GM23338 (cell line): ENCODE measurements around the gene C2orf78. TPM values are rescaled to one million over a fixed set of nuclear protein-coding genes. Genes with fewer than 3 reads are reported as not detected.

Source experiments
- ATAC-seq: fragments of 200-7000 bp; cut with Tn5 transposase; 3 replicates; pipeline ENCODE4 v1.9.1; 2020
- DNase-seq: peaks from one replicate; pipeline ENCODE4 v3.0.0-alpha.2; 2015; ENCODE audit warnings: low spot score
- H2AFZ ChIP-seq: fragments of 200-600 bp; sonication (generic); 2 replicates; pipeline ENCODE4 v1.8.0; 2016; ENCODE audit warnings: antibody characterized with exemption, mild to moderate bottlenecking, moderate library complexity
- H3F3A ChIP-seq: fragments of 200-600 bp; sonication (generic); replicated peaks from 2 replicates; pipeline ENCODE4 v1.8.0; 2017; ENCODE audit warnings: antibody characterized with exemption, mixed run types, low read depth
- H3K27ac ChIP-seq: fragments of 200-600 bp; sonication (generic); 2 replicates; pipeline ENCODE4 v1.6.1; 2016; ENCODE audit warnings: low read depth
- H3K27me3 ChIP-seq: fragments of 200-600 bp; sonication (generic); 2 replicates; pipeline ENCODE4 v1.8.0; 2016; ENCODE audit warnings: mild to moderate bottlenecking, mixed run types, moderate library complexity; ENCODE audit not compliant: insufficient read depth
- H3K36me3 ChIP-seq: fragments of 200-600 bp; sonication (generic); 2 replicates; pipeline ENCODE4 v1.8.0; 2016; ENCODE audit warnings: mild to moderate bottlenecking; ENCODE audit not compliant: insufficient read depth
- H3K4me1 ChIP-seq: fragments of 200-600 bp; sonication (generic); 2 replicates; pipeline ENCODE4 v1.8.0; 2016; ENCODE audit warnings: mild to moderate bottlenecking, moderate library complexity; ENCODE audit not compliant: insufficient read depth
- H3K4me2 ChIP-seq: fragments of 200-600 bp; sonication (generic); 2 replicates; pipeline ENCODE4 v1.7.1; 2017; ENCODE audit warnings: mixed run types
- H3K4me3 ChIP-seq: fragments of 200-600 bp; sonication (generic); 2 replicates; pipeline ENCODE4 v1.6.1; 2016; ENCODE audit warnings: mixed run types
- H3K79me2 ChIP-seq: fragments of 200-600 bp; sonication (generic); replicated peaks from 2 replicates; pipeline ENCODE4 v1.8.0; 2017; ENCODE audit warnings: mild to moderate bottlenecking; ENCODE audit not compliant: insufficient read depth
- H3K9me2 ChIP-seq: fragments of 200-600 bp; sonication (generic); 2 replicates; pipeline ENCODE4 v1.8.0; 2017; ENCODE audit not compliant: insufficient read depth
- H4K20me1 ChIP-seq: fragments of 200-600 bp; sonication (generic); replicated peaks from 2 replicates; pipeline ENCODE4 v1.8.0; 2017; ENCODE audit warnings: mild to moderate bottlenecking; ENCODE audit not compliant: insufficient read depth
- H3K27ac Mint-ChIP-seq: 2 replicates; pipeline ENCODE4 v1.8.0; 2020; ENCODE audit warnings: inconsistent platforms, mild to moderate bottlenecking, moderate library complexity, mixed read lengths
- H3K27me3 Mint-ChIP-seq: 3 replicates; pipeline ENCODE4 v1.8.0; 2022; ENCODE audit warnings: low read depth, mild to moderate bottlenecking, moderate library complexity, mixed read lengths, inconsistent platforms; ENCODE audit not compliant: insufficient read depth, poor library complexity
- H3K36me3 Mint-ChIP-seq: 3 replicates; pipeline ENCODE4 v1.8.0; 2021; ENCODE audit warnings: low read depth, mild to moderate bottlenecking, inconsistent platforms, moderate library complexity, mixed read lengths
- H3K4me1 Mint-ChIP-seq: 3 replicates; pipeline ENCODE4 v1.8.0; 2020; ENCODE audit warnings: mild to moderate bottlenecking, inconsistent platforms, mixed read lengths
- H3K4me3 Mint-ChIP-seq: 3 replicates; pipeline ENCODE4 v1.8.0; 2021; ENCODE audit warnings: moderate library complexity, mild to moderate bottlenecking, inconsistent platforms, mixed read lengths
- H3K9me3 Mint-ChIP-seq: 3 replicates; pipeline ENCODE4 v1.8.0; 2020; ENCODE audit warnings: moderate library complexity, mild to moderate bottlenecking, inconsistent platforms, mixed read lengths
- CREB1 ChIP-seq: fragments of 250-450 bp; sonication (Bioruptor Pico); IDR thresholded peaks from 2 replicates; pipeline ENCODE4 v1.5.0; 2020; ENCODE audit warnings: low read depth, mild to moderate bottlenecking, moderate library complexity
- EZH2 ChIP-seq: fragments of 200-600 bp; sonication (generic); IDR thresholded peaks from one replicate; pipeline ENCODE4 v1.8.0; 2017; ENCODE audit warnings: antibody characterized with exemption, mild to moderate bottlenecking, low read depth; ENCODE audit not compliant: unreplicated experiment
- JUNB ChIP-seq: IDR thresholded peaks from one replicate; pipeline ENCODE4 v1.6.1; 2016; ENCODE audit warnings: antibody characterized with exemption; ENCODE audit not compliant: unreplicated experiment
- POLR2AphosphoS5 ChIP-seq: IDR thresholded peaks from 2 replicates; pipeline ENCODE4 v1.6.1; 2016; ENCODE audit warnings: antibody characterized with exemption, low read depth
- polyA plus RNA-seq: library from polyadenylated mRNA; unstranded; fragments of >200 nt; fragmentation: Nextera tagmentation; extraction: Ambion mirVana; gene quantifications from 2 replicates; pipeline ENCODE4 v1.2.1, GENCODE V29; 2016
- total RNA-seq: library from RNA; depleted of rRNA; stranded (reverse); fragments of >200 nt; shearing (Covaris generic); gene quantifications from 2 replicates; pipeline ENCODE4 v1.2.3, GENCODE V29; 2014
- TF ChIP-seq, protein P1 (sequence below): fragments of 250-450 bp; sonication (Bioruptor Pico); IDR thresholded peaks from 2 replicates; pipeline ENCODE4 v1.5.0; 2020; ENCODE audit warnings: mild to moderate bottlenecking, moderate library complexity
- TF ChIP-seq, protein P2 (sequence below): IDR thresholded peaks from 2 replicates; pipeline ENCODE4 v1.6.1; 2016; ENCODE audit warnings: antibody characterized with exemption
- TF ChIP-seq, protein P3 (sequence below), 2 experiments: fragments of 200-600 bp in 1 of 2; sonication (generic) in 1 of 2; conservative IDR thresholded peaks; 2 replicates each; pipeline versions ENCODE4 v1.5.1 to v1.6.1; 2016 to 2017; ENCODE audit warnings: antibody characterized with exemption in 2 of 2, low read depth in 2 of 2, mild to moderate bottlenecking in 2 of 2, moderate library complexity in 1 of 2

C2orf78 gene
- total and polyA plus RNA-seq, 2 experiments from 2014 or later: 0.14 to 0.18 TPM

DNA sequence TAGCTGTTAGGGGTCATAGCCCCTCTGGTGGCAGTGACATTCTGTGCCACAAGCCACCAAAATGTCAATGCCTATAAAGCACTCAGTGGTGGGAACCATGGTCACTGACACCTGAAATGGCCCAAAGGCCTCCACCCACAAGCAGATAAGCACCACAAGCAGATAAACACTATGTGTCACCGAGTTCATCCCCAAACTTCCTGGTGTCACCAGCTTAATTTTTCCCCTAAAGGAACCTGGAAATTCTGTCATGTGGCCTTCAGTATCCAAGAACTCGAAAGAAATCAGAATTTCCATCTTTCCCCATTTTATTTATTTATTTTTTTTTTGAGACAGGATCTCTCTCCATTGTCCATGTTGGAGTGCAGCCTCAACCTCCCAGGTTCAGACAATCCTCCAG lies 43.2 kb upstream of the C2orf78 start (continued):
- TF ChIP-seq, protein P1, sequence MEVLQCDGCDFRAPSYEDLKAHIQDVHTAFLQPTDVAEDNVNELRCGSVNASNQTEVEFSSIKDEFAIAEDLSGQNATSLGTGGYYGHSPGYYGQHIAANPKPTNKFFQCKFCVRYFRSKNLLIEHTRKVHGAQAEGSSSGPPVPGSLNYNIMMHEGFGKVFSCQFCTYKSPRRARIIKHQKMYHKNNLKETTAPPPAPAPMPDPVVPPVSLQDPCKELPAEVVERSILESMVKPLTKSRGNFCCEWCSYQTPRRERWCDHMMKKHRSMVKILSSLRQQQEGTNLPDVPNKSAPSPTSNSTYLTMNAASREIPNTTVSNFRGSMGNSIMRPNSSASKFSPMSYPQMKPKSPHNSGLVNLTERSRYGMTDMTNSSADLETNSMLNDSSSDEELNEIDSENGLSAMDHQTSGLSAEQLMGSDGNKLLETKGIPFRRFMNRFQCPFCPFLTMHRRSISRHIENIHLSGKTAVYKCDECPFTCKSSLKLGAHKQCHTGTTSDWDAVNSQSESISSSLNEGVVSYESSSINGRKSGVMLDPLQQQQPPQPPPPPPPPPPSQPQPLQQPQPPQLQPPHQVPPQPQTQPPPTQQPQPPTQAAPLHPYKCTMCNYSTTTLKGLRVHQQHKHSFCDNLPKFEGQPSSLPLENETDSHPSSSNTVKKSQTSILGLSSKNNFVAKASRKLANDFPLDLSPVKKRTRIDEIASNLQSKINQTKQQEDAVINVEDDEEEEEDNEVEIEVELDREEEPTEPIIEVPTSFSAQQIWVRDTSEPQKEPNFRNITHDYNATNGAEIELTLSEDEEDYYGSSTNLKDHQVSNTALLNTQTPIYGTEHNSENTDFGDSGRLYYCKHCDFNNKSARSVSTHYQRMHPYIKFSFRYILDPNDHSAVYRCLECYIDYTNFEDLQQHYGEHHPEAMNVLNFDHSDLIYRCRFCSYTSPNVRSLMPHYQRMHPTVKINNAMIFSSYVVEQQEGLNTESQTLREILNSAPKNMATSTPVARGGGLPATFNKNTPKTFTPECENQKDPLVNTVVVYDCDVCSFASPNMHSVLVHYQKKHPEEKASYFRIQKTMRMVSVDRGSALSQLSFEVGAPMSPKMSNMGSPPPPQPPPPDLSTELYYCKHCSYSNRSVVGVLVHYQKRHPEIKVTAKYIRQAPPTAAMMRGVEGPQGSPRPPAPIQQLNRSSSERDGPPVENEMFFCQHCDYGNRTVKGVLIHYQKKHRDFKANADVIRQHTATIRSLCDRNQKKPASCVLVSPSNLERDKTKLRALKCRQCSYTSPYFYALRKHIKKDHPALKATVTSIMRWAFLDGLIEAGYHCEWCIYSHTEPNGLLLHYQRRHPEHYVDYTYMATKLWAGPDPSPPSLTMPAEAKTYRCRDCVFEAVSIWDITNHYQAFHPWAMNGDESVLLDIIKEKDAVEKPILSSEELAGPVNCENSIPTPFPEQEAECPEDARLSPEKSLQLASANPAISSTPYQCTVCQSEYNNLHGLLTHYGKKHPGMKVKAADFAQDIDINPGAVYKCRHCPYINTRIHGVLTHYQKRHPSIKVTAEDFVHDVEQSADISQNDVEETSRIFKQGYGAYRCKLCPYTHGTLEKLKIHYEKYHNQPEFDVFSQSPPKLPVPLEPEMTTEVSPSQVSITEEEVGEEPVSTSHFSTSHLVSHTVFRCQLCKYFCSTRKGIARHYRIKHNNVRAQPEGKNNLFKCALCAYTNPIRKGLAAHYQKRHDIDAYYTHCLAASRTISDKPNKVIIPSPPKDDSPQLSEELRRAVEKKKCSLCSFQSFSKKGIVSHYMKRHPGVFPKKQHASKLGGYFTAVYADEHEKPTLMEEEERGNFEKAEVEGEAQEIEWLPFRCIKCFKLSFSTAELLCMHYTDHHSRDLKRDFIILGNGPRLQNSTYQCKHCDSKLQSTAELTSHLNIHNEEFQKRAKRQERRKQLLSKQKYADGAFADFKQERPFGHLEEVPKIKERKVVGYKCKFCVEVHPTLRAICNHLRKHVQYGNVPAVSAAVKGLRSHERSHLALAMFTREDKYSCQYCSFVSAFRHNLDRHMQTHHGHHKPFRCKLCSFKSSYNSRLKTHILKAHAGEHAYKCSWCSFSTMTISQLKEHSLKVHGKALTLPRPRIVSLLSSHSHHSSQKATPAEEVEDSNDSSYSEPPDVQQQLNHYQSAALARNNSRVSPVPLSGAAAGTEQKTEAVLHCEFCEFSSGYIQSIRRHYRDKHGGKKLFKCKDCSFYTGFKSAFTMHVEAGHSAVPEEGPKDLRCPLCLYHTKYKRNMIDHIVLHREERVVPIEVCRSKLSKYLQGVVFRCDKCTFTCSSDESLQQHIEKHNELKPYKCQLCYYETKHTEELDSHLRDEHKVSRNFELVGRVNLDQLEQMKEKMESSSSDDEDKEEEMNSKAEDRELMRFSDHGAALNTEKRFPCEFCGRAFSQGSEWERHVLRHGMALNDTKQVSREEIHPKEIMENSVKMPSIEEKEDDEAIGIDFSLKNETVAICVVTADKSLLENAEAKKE (CRISPR knock-in tag): no peak
- TF ChIP-seq CREB1 (CRISPR knock-in tag): no peak
- TF ChIP-seq EZH2: no peak
- TF ChIP-seq, protein P2, sequence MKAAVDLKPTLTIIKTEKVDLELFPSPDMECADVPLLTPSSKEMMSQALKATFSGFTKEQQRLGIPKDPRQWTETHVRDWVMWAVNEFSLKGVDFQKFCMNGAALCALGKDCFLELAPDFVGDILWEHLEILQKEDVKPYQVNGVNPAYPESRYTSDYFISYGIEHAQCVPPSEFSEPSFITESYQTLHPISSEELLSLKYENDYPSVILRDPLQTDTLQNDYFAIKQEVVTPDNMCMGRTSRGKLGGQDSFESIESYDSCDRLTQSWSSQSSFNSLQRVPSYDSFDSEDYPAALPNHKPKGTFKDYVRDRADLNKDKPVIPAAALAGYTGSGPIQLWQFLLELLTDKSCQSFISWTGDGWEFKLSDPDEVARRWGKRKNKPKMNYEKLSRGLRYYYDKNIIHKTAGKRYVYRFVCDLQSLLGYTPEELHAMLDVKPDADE: no peak
- no peak for TF ChIP-seq JUNB

DNA sequence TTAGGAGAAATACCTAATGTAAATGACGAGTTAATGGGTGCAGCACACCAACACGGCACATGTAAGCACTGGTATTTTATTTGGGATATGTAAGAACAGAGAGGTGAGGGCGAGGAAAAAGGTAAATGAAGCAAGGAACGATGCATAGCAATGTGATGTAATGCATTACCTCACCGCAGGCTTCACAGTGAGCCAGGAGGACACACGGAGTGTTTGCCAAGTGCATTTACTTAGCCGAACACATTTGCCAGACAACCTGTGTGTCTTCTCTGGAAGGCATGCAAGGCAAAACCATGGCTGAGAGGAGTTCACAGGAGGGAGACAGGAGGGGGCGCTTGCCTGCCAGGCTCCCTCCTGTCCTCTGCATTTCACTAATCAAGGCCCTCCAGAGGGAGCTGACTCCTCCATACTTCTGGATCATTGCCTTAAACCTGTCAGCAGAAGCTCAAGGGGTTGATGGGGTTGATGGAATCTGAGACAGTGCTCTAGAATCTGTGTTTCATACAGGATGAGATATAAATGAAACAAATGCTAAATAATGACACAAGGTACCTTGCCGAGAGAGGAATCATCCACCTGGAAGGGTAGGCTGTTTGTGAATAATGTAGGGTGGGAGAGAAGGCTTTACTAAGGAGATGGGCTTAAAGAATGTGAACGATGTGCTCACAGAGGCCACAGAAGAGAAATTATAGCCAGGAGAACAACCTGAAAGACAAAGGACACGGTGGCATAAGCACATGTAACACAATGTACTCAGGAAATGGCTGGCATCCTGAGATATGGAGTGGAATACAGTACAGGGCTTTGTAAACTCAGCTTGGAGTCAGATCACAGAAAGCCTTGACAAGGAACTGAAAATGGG lies 37.7 kb upstream of the C2orf78 start:
- peak; percentile 65 for ATAC-seq
- H3K36me3 ChIP-seq: no peaks in the 10 kb centered on the region
- Mint-ChIP-seq H3K27me3 (peaks cover 5% of the 10 kb centered on the region), H3K9me3 (no peaks in the 10 kb centered on the region), H3K36me3 (peaks cover 5% of the 10 kb centered on the region), H3K27ac (no peak overlapping the region), H3K4me3 (no peak overlapping the region), H3K4me1 (peaks cover 8% of the 10 kb centered on the region; the same call in 2 of the 3 replicates)
- peaks cover 14% of the 10 kb centered on the region; the same call in 1 of the 2 replicates for H3K27me3 ChIP-seq
- H3K4me1 ChIP-seq: no peaks in the 10 kb centered on the region
- no peaks in the 10 kb centered on the region for H3F3A ChIP-seq
- H2AFZ ChIP-seq: no peak overlapping the region
- no peaks in the 10 kb centered on the region for H3K9me2 ChIP-seq
- no peaks in the 10 kb centered on the region for H3K79me2 ChIP-seq
- no peaks in the 10 kb centered on the region; the same call in 1 of the 2 replicates for H4K20me1 ChIP-seq
- no peak overlapping the region for H3K4me3 ChIP-seq
- H3K4me2 ChIP-seq: no peak overlapping the region
- H3K27ac ChIP-seq: no peak overlapping the region
- peak; percentile 19 for DNase-seq
- no peak for TF ChIP-seq POLR2AphosphoS5
- TF ChIP-seq, protein P3, sequence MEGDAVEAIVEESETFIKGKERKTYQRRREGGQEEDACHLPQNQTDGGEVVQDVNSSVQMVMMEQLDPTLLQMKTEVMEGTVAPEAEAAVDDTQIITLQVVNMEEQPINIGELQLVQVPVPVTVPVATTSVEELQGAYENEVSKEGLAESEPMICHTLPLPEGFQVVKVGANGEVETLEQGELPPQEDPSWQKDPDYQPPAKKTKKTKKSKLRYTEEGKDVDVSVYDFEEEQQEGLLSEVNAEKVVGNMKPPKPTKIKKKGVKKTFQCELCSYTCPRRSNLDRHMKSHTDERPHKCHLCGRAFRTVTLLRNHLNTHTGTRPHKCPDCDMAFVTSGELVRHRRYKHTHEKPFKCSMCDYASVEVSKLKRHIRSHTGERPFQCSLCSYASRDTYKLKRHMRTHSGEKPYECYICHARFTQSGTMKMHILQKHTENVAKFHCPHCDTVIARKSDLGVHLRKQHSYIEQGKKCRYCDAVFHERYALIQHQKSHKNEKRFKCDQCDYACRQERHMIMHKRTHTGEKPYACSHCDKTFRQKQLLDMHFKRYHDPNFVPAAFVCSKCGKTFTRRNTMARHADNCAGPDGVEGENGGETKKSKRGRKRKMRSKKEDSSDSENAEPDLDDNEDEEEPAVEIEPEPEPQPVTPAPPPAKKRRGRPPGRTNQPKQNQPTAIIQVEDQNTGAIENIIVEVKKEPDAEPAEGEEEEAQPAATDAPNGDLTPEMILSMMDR (conservative IDR thresholded peaks at IDR 0.05; ENCODE audit: low read depth in 2 of 2): peak; percentile 32 to 60
